ENCODE data around the gene MEFV.

MEFV gene

GRCh38 chr16:3262517-3262916 is 6.1 kb upstream of the MEFV start:
- DNase-seq (ENCODE audit: insufficient read length) (no peak), FAIRE-seq (no peak)
- TF ChIP-seq TAF1 (IDR thresholded peaks at IDR 0.05; ENCODE audit: borderline replicate concordance, low read depth, low read length): no peak
- TF ChIP-seq POLR2AphosphoS5 (IDR thresholded peaks at IDR 0.05; ENCODE audit: low read depth, low read length): no peak
- no peak for TF ChIP-seq POLR2A (IDR thresholded peaks at IDR 0.05; ENCODE audit: low read depth, low read length)

GRCh38 chr16:3259836-3260235 is 3.4 kb upstream of the MEFV start:
- FAIRE-seq: no peak

GRCh38 chr16:3256866-3257465 is 533 bp upstream of the MEFV start:
- DNase-seq (ENCODE audit: insufficient read length) (no peak), FAIRE-seq (no peak)
- TF ChIP-seq TAF1 (IDR thresholded peaks at IDR 0.05; ENCODE audit: borderline replicate concordance, low read depth, low read length) (no peak), POLR2AphosphoS5 (IDR thresholded peaks at IDR 0.05; ENCODE audit: low read depth, low read length) (no peak), POLR2A (IDR thresholded peaks at IDR 0.05; ENCODE audit: low read depth, low read length) (no peak)

More at GRCh38 chr16:3259836-3260235, 3.4 kb upstream of the MEFV start:
- no peak for DNase-seq (ENCODE audit: insufficient read length)
- TF ChIP-seq POLR2AphosphoS5 (IDR thresholded peaks at IDR 0.05; ENCODE audit: low read depth, low read length) (no peak), POLR2A (IDR thresholded peaks at IDR 0.05; ENCODE audit: low read depth, low read length) (no peak), TAF1 (IDR thresholded peaks at IDR 0.05; ENCODE audit: borderline replicate concordance, low read depth, low read length) (no peak)

- FAIRE-seq: no peak
- no peak for DNase-seq (ENCODE audit: insufficient read length)
- no peak for TF ChIP-seq POLR2AphosphoS5 (IDR thresholded peaks at IDR 0.05; ENCODE audit: low read depth, low read length)
- no peak for TF ChIP-seq TAF1 (IDR thresholded peaks at IDR 0.05; ENCODE audit: borderline replicate concordance, low read depth, low read length)
- no peak for TF ChIP-seq POLR2A (IDR thresholded peaks at IDR 0.05; ENCODE audit: low read depth, low read length)
Measured at GRCh38 chr16:3254309-3254708, 2.1 kb downstream of the MEFV start.

GRCh38 chr16:3252967-3253366 is 3.5 kb downstream of the MEFV start:
- DNase-seq (ENCODE audit: insufficient read length) (no peak), FAIRE-seq (no peak)
- TF ChIP-seq TAF1 (IDR thresholded peaks at IDR 0.05; ENCODE audit: borderline replicate concordance, low read depth, low read length): no peak
- TF ChIP-seq POLR2AphosphoS5 (IDR thresholded peaks at IDR 0.05; ENCODE audit: low read depth, low read length): no peak
- TF ChIP-seq POLR2A (IDR thresholded peaks at IDR 0.05; ENCODE audit: low read depth, low read length): no peak

GRCh38 chr16:3249451-3249850 is 7.0 kb downstream of the MEFV start:
- DNase-seq (ENCODE audit: insufficient read length): no peak
- TF ChIP-seq TAF1 (IDR thresholded peaks at IDR 0.05; ENCODE audit: borderline replicate concordance, low read depth, low read length) (no peak), POLR2A (IDR thresholded peaks at IDR 0.05; ENCODE audit: low read depth, low read length) (no peak), POLR2AphosphoS5 (IDR thresholded peaks at IDR 0.05; ENCODE audit: low read depth, low read length) (no peak)
- FAIRE-seq: no peak

GRCh38 chr16:3249020-3249419 is 7.4 kb downstream of the MEFV start:
- DNase-seq (ENCODE audit: insufficient read length) (no peak), FAIRE-seq (no peak)
- TF ChIP-seq TAF1 (IDR thresholded peaks at IDR 0.05; ENCODE audit: borderline replicate concordance, low read depth, low read length): no peak
- no peak for TF ChIP-seq POLR2A (IDR thresholded peaks at IDR 0.05; ENCODE audit: low read depth, low read length)
- TF ChIP-seq POLR2AphosphoS5 (IDR thresholded peaks at IDR 0.05; ENCODE audit: low read depth, low read length): no peak

- FAIRE-seq: no peak
- TF ChIP-seq TAF1 (IDR thresholded peaks at IDR 0.05; ENCODE audit: borderline replicate concordance, low read depth, low read length) (no peak), POLR2A (IDR thresholded peaks at IDR 0.05; ENCODE audit: low read depth, low read length) (no peak), POLR2AphosphoS5 (IDR thresholded peaks at IDR 0.05; ENCODE audit: low read depth, low read length) (no peak)
- DNase-seq (ENCODE audit: insufficient read length): no peak
Measured at GRCh38 chr16:3248596-3248995, 7.8 kb downstream of the MEFV start.

- no peak for TF ChIP-seq POLR2A (IDR thresholded peaks at IDR 0.05; ENCODE audit: low read depth, low read length)
- no peak for TF ChIP-seq POLR2AphosphoS5 (IDR thresholded peaks at IDR 0.05; ENCODE audit: low read depth, low read length)
- TF ChIP-seq TAF1 (IDR thresholded peaks at IDR 0.05; ENCODE audit: borderline replicate concordance, low read depth, low read length): no peak
- DNase-seq (ENCODE audit: insufficient read length): no peak
- FAIRE-seq: no peak
Measured at GRCh38 chr16:3246876-3247275, 9.6 kb downstream of the MEFV start.

- FAIRE-seq (no peak), DNase-seq (ENCODE audit: insufficient read length) (no peak)
- TF ChIP-seq POLR2A (IDR thresholded peaks at IDR 0.05; ENCODE audit: low read depth, low read length) (no peak), TAF1 (IDR thresholded peaks at IDR 0.05; ENCODE audit: borderline replicate concordance, low read depth, low read length) (no peak), POLR2AphosphoS5 (IDR thresholded peaks at IDR 0.05; ENCODE audit: low read depth, low read length) (no peak)
Measured at GRCh38 chr16:3246002-3246401, 10.4 kb downstream of the MEFV start.

- no peak for TF ChIP-seq POLR2A (IDR thresholded peaks at IDR 0.05; ENCODE audit: low read depth, low read length)
- no peak for TF ChIP-seq TAF1 (IDR thresholded peaks at IDR 0.05; ENCODE audit: borderline replicate concordance, low read depth, low read length)
- TF ChIP-seq POLR2AphosphoS5 (IDR thresholded peaks at IDR 0.05; ENCODE audit: low read depth, low read length): no peak
- DNase-seq (ENCODE audit: insufficient read length) (no peak), FAIRE-seq (no peak)
Measured at GRCh38 chr16:3243882-3244281, 12.6 kb downstream of the MEFV start.

GRCh38 chr16:3242709-3243108 is 13.7 kb downstream of the MEFV start:
- DNase-seq (ENCODE audit: insufficient read length): no peak
- TF ChIP-seq POLR2A (IDR thresholded peaks at IDR 0.05; ENCODE audit: low read depth, low read length): no peak
- TF ChIP-seq POLR2AphosphoS5 (IDR thresholded peaks at IDR 0.05; ENCODE audit: low read depth, low read length): no peak
- FAIRE-seq: no peak

All from GM12892 (cell line).